HCT116 (cell line): ENCODE data around the gene ANKRD33.

ENCODE experiments used
- CEBPB ChIP-seq: IDR thresholded peaks from 2 replicates; pipeline ENCODE4 v1.6.1; 2012; ENCODE audit warnings: low read depth
- CTCF ChIP-seq, 3 experiments: fragments of 200-600 bp in 1 of 3; sonication (generic) in 1 of 3; IDR thresholded peaks in 2 of 3; conservative IDR thresholded peaks in 1 of 3; 2 replicates each; pipeline ENCODE4 v1.5.1; 2012 to 2017; ENCODE audit warnings: low read depth in 2 of 3, low read length in 2 of 3, antibody characterized with exemption in 1 of 3, borderline replicate concordance in 1 of 3, control low read depth in 1 of 3, mild to moderate bottlenecking in 1 of 3, mixed read lengths in 1 of 3, mixed run types in 1 of 3, moderate library complexity in 1 of 3; ENCODE audit not compliant: insufficient read depth in 1 of 3
- EZH2 ChIP-seq: fragments of 200-600 bp; sonication (generic); IDR thresholded peaks from 2 replicates; pipeline ENCODE4 v1.6.1; 2017; ENCODE audit warnings: antibody characterized with exemption, mixed run types
- TCF7L2 ChIP-seq: IDR thresholded peaks from 2 replicates; pipeline ENCODE4 v1.7.0; 2011; ENCODE audit warnings: borderline replicate concordance, inconsistent platforms; ENCODE audit not compliant: insufficient read depth, insufficient read length; ENCODE audit errors: extremely low read depth
- TF ChIP-seq, protein P1 (sequence below): IDR thresholded peaks from 2 replicates; pipeline ENCODE4 v1.6.1; 2012

DNA sequence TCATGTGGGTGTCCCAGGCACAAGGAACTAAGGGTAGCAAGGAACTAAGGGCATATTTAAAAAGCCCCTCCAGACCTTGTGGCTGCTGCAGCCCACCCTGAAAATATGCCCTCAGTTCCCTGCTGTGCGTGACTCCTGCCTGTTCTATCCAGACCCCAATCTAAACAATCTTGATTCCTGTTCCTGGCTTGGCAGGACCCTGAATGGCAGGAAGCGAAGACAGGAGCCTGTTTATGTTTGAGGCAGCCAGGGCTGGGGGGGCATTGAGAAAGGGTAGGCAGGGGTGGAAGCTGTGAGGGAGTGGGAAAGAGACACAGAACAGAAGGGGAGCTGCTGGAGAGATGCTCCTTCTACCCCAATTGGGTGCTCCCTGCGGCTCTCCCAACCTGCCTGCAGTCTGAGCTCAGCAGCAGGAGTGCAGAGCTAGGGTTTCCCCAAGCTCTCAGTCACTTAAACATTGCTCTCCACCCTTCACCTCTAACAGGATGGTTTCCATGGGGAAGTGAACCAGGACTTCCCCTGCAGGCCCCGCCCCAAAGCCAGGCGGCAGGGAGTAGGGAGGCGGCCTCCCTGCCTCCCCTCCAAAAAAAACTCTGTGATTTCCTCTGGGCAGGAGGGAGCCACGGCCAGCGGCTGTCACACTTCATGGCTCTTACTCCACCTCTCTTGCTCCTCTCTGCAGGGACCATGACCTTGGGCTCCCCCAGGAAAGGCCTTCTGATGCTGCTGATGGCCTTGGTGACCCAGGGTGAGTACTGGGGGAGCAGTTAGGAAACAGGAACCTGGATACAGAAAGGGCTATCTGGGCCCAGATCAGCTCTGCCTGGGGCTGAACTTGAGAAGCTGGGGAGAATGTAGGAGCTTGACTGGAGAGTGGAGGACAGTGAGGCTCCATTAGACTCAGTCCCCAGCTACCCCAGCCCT is 24.1 kb downstream of the ANKRD33 start:
- no peak for TF ChIP-seq CTCF (IDR thresholded peaks at IDR 0.05 in 2 of 3, conservative IDR thresholded peaks at IDR 0.05 in 1 of 3; ENCODE audit: borderline replicate concordance in 1 of 3, insufficient read depth in 1 of 3, low read depth in 2 of 3, low read length in 2 of 3)
- TF ChIP-seq EZH2: no peak
- TF ChIP-seq CEBPB: no peak
- no peak for TF ChIP-seq TCF7L2
- TF ChIP-seq, protein P1, sequence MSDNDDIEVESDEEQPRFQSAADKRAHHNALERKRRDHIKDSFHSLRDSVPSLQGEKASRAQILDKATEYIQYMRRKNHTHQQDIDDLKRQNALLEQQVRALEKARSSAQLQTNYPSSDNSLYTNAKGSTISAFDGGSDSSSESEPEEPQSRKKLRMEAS: no peak
